Uterus (tissue), 4 donors: Measurements from ENCODE around the gene URB1. TPM values are rescaled to one million over a fixed set of nuclear protein-coding genes. Genes with fewer than 3 reads are reported as not detected.

ENCODE experiments used
- DNase-seq, 2 donors: peaks; one replicate each; pipeline ENCODE4 v3.0.0-alpha.2; 2019 to 2020
- H3K27ac ChIP-seq, 2 donors: fragments of 200-600 bp; sonication (generic); 1 replicate in 1 of 2; 2 replicates in 1 of 2; pipeline ENCODE4 v1.5.1; 2016 to 2018
- H3K27me3 ChIP-seq, 2 donors: fragments of 200-600 bp; sonication (generic); one replicate each; pipeline ENCODE4 v1.5.1; 2018 to 2019; ENCODE audit warnings: control low read depth in 1 of 2
- H3K36me3 ChIP-seq, 2 donors: fragments of 200-600 bp; sonication (generic); one replicate each; pipeline ENCODE4 v1.5.1; 2019; ENCODE audit warnings: control low read depth in 1 of 2
- H3K4me1 ChIP-seq, 2 donors: fragments of 200-600 bp; sonication (generic); one replicate each; pipeline ENCODE4 v1.5.1; 2018 to 2019; ENCODE audit warnings: control low read depth in 1 of 2
- H3K4me3 ChIP-seq, 2 donors: fragments of 200-600 bp; sonication (generic); 1 replicate in 1 of 2; 2 replicates in 1 of 2; pipeline ENCODE4 v1.5.1; 2018 to 2019; ENCODE audit warnings: mild to moderate bottlenecking in 1 of 2
- H3K9me3 ChIP-seq, 2 donors: fragments of 200-600 bp; sonication (generic); one replicate each; pipeline ENCODE4 v1.5.1; 2019; ENCODE audit warnings: control low read depth in 1 of 2
- POLR2A ChIP-seq, 2 donors: fragments of 450-650 bp; IDR thresholded peaks; one replicate each; pipeline ENCODE4 v1.6.1; 2016; ENCODE audit warnings: antibody characterized with exemption in 2 of 2, mild to moderate bottlenecking in 1 of 2, moderate library complexity in 1 of 2
- intact Hi-C: fragments of 100-400 bp; cut with DNase I; formaldehyde crosslinking; loops from one replicate; pipeline ENCODE4 v1.15.1; 2023; ENCODE audit warnings: low total_unique reads
- total RNA-seq, 4 donors: library from RNA; depleted of rRNA in 3 of 4; stranded (reverse); fragments of >200 nt in 3 of 4; gene quantifications; one replicate each; pipeline versions ENCODE4 v1.1.0 to v1.2.4, GENCODE V29; 2014 to 2023
- TF ChIP-seq, protein P1 (sequence below), 4 experiments: fragments of 200-600 bp in 2 of 4; fragments of 450-650 bp in 2 of 4; sonication (generic) in 2 of 4; IDR thresholded peaks; one replicate each; pipeline ENCODE4 v1.5.1; 2016 to 2019; ENCODE audit warnings: antibody characterized with exemption in 4 of 4, mild to moderate bottlenecking in 2 of 4, moderate library complexity in 1 of 4
- donor health status: DM: yes; HTN: yes; CAD: no.

URB1 gene
- total RNA-seq, 4 donors from 2014 or later, result 11.8 to 31.0 (median 26.0) TPM

DNA sequence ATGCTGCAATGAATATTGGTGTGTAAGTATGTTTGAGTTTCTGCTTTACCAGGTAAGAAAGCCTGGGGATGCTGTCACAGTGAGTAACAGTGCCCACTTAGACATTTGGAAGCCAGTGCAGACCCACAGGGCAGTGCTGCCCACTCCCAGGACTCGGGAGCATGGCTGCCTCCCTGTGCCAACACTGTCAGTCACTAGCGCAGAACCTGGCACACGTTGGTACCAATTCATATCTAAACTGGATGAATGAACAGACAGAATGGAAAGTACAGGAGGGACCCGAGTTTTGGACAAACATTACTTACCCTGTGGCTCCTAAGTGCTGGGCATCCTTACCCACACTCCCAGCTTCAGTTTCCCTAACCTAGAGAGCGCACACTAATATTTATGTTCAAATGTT is 18.1 kb upstream of the URB1 start:
- Histone ChIP-seq H3K4me1 (peaks cover 0 to 14% of the 10 kb centered on the region in 2 donors), H3K36me3 (no peaks in the 10 kb centered on the region), H3K27ac (peak overlapping the region; percentile 98 to 100), H3K9me3 (no peaks in the 10 kb centered on the region), H3K27me3 (no peaks in the 10 kb centered on the region), H3K4me3 (peak overlapping the region; percentile 72 to 90)
- intact Hi-C loops, result loop anchor here (10.0 kb wide), 1 partner anchor 194 kb away; no protein-coding TSS in a partner anchor
- TF ChIP-seq, protein P1, sequence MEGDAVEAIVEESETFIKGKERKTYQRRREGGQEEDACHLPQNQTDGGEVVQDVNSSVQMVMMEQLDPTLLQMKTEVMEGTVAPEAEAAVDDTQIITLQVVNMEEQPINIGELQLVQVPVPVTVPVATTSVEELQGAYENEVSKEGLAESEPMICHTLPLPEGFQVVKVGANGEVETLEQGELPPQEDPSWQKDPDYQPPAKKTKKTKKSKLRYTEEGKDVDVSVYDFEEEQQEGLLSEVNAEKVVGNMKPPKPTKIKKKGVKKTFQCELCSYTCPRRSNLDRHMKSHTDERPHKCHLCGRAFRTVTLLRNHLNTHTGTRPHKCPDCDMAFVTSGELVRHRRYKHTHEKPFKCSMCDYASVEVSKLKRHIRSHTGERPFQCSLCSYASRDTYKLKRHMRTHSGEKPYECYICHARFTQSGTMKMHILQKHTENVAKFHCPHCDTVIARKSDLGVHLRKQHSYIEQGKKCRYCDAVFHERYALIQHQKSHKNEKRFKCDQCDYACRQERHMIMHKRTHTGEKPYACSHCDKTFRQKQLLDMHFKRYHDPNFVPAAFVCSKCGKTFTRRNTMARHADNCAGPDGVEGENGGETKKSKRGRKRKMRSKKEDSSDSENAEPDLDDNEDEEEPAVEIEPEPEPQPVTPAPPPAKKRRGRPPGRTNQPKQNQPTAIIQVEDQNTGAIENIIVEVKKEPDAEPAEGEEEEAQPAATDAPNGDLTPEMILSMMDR (IDR thresholded peaks at IDR 0.05), result no peak
- TF ChIP-seq POLR2A (IDR thresholded peaks at IDR 0.05), result no peak
- no peak for DNase-seq

DNA sequence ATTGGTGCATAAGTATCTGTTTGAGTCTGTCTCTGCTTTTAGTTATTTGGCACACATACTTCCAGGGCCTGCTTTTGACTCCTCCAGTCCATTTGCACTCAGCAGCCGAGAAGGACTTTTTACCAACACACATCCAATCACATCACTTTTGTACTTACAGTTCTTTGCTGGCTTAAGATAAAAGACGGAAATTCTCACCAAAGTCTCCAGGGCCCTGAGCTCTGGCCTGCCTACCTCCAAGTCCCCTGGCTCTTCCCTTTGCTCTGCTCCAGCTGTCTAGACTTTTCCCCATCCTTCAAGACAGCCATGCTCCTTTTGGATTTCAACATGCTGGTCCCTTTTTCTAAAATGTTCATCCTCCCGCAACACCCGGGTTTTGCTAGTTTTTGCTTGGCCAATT is 17.5 kb upstream of the URB1 start:
- intact Hi-C loops, result loop anchor here (10.0 kb wide), 1 partner anchor 195 kb away; no protein-coding TSS in a partner anchor
- DNase-seq, result no peak
- TF ChIP-seq POLR2A (IDR thresholded peaks at IDR 0.05), result no peak
- TF ChIP-seq, protein P1 (IDR thresholded peaks at IDR 0.05), result no peak

DNA sequence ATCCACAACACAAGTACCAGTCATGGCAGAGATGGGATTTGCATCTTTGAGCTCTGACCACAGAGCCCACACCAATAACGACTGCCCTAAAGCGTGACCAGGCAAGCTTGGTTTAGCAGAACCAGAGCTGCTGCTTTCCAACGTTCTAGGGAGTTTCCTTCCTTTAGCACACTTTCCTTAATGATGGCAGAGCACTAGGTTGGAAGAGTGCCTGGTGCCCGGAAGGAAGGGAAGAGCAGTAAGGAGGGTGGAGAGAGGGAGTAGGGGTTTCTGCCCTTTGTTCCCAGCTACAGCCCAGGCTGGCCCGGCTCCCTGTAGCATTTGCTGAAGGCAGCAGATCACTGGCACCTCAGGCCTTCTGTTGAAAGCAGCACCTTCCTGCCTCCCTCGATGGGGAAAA is 13.6 kb upstream of the URB1 start:
- no peak for DNase-seq
- H3K27me3 ChIP-seq, result no peaks in the 10 kb centered on the region
- intact Hi-C loops, result loop anchor here (10.0 kb wide), 1 partner anchor 158 kb away; no protein-coding TSS in a partner anchor
- TF ChIP-seq, protein P1 (IDR thresholded peaks at IDR 0.05), result no peak
- TF ChIP-seq POLR2A (IDR thresholded peaks at IDR 0.05), result no peak
- H3K4me1 ChIP-seq, result peaks cover 4 to 7% of the 10 kb centered on the region in 2 donors
- peak overlapping the region; percentile 23 to 69 for H3K27ac ChIP-seq
- H3K9me3 ChIP-seq, result no peaks in the 10 kb centered on the region
- H3K4me3 ChIP-seq, result no peak overlapping the region
- H3K36me3 ChIP-seq, result no peaks in the 10 kb centered on the region

More for the DNA sequence above, 17.5 kb upstream of the URB1 start:
- H3K27me3 ChIP-seq, result no peaks in the 10 kb centered on the region
- no peaks in the 10 kb centered on the region for H3K9me3 ChIP-seq
- H3K27ac ChIP-seq, result peak overlapping the region; percentile 98 to 100
- H3K36me3 ChIP-seq, result no peaks in the 10 kb centered on the region
- no peak overlapping the region for H3K4me3 ChIP-seq
- H3K4me1 ChIP-seq, result peaks cover 0 to 11% of the 10 kb centered on the region in 2 donors

DNA sequence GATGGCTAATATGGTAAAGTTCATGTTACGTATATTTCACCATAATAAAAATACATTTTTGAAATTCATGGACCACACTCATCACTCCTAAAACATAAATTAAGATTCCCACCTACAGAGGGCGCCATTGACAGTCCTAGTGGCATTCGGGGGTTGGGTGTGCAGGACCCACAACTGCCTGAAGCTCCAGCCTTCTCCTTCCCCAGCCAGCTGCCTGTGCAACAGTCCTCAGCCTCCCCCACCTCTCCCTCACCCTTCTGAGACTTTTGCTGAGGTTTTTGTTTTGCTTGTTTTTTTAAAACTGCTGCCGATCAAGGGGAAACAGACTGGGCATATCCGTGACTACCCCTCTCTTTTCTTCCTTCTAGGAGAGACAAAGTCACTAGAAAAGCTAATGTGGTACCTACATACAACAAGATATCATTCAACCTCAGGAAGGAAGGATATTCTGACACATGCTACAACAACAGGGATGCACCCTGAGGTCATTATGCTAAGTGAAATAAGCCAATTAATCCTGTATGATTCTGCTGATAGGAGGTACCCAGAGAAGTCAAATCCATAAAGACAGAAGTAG is 10.5 kb upstream of the URB1 start:
- TF ChIP-seq POLR2A (IDR thresholded peaks at IDR 0.05), result no peak
- TF ChIP-seq, protein P1 (IDR thresholded peaks at IDR 0.05), result peak; percentile 80 to 85 (median 84)
- Histone ChIP-seq H3K27ac (peak overlapping the region; percentile 58 to 61), H3K4me3 (no peak overlapping the region), H3K9me3 (no peaks in the 10 kb centered on the region), H3K27me3 (no peaks in the 10 kb centered on the region), H3K4me1 (peaks cover 0 to 4% of the 10 kb centered on the region in 2 donors), H3K36me3 (no peaks in the 10 kb centered on the region)
- intact Hi-C loops, result loop anchor here (10.0 kb wide), 1 partner anchor 162 kb away; no protein-coding TSS in a partner anchor
- peak; percentile 70 to 86 for DNase-seq

- Histone ChIP-seq H3K4me1 (peaks cover 3% of the 10 kb centered on the region in 2 donors), H3K27me3 (no peaks in the 10 kb centered on the region), H3K9me3 (no peaks in the 10 kb centered on the region), H3K36me3 (no peaks in the 10 kb centered on the region), H3K27ac (peak overlapping the region in 1 of 2 donors; percentile 75), H3K4me3 (peak overlapping the region; percentile 82 to 96)
- intact Hi-C loops, result loop anchor here (10.0 kb wide), 1 partner anchor 729 kb away; no protein-coding TSS in a partner anchor
- DNase-seq, result no peak
- TF ChIP-seq POLR2A (IDR thresholded peaks at IDR 0.05), result no peak
- TF ChIP-seq, protein P1 (IDR thresholded peaks at IDR 0.05), result no peak
Observed at GRCh38 chr21:32393677-32394001, 827 bp upstream of the URB1 start.
